ENCODE data around the gene IER2. TPM values are rescaled to one million over a fixed set of nuclear protein-coding genes. Genes with fewer than 3 reads are reported as not detected.

IER2 gene
- total RNA-seq, 2 donors from 2014 or later, result 85.9 to 140 TPM

GRCh38 chr19:13115936-13116281, 34.3 kb upstream of the IER2 start:
- Mint-ChIP-seq H3K4me1 (peaks cover 12% of the 10 kb centered on the region), H3K9me3 (no peaks in the 10 kb centered on the region), H3K4me3 (peak overlapping the region; percentile 86), H3K36me3 (ENCODE audit: low read depth) (peaks cover 74% of the 10 kb centered on the region), H3K27me3 (no peaks in the 10 kb centered on the region), H3K27ac (peak overlapping the region; percentile 85)
- ATAC-seq (replicated peaks), result no peak

GRCh38 chr19:13116282-13117175, 33.7 kb upstream of the IER2 start, which contains the start of gene TRMT1:
Gene TRMT1 (minus strand): TSS chr19:13116740. CDS start chr19:13116399, 341 bp downstream.
- Mint-ChIP-seq H3K4me1 (peaks cover 17% of the 10 kb centered on the region), H3K27ac (peak within 1 kb of the TSS; percentile 85), H3K36me3 (ENCODE audit: low read depth) (peaks cover 78% of the 10 kb centered on the region), H3K4me3 (peak within 1 kb of the TSS; percentile 86), H3K27me3 (no peaks in the 10 kb centered on the region), H3K9me3 (no peaks in the 10 kb centered on the region)
- peak; percentile 67 for ATAC-seq (replicated peaks)

DNA sequence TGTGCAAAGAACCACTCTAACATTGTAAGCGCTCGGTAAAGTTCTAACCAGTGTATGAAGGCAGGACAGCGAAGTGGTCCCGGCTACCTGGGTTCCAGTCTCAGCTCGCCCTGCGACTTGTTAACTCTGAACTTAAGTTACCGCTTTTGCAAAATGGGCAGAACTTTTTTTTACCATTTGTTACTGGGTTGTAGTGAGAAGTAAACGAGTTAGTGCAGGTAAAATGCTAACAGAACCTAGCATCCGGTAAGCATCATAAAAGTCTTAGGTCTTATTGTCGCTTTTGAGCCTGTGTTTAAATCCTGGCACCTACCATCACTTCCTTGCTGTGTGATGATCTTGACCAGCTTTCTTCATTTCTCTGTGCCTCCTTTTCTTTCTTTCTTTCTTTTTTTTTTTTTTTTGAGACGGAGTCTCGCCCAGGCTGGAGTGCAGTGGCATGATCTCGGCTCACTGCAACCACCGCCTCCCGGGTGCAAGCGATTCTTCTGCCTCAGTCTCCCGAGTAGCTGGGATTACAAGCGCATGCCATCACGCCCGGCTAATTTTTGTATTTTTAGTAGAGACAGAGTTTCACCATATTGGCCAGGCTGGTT, 32.9 kb upstream of the IER2 start:
- Mint-ChIP-seq H3K27ac (peak overlapping the region; percentile 85), H3K36me3 (ENCODE audit: low read depth) (peaks cover 78% of the 10 kb centered on the region), H3K27me3 (no peaks in the 10 kb centered on the region)

GRCh38 chr19:13117772-13118423, 32.3 kb upstream of the IER2 start, which contains the start of gene NACC1:
Gene NACC1 (plus strand): TSS chr19:13118264. CDS start chr19:13135208, 16,944 bp downstream.
- Mint-ChIP-seq H3K27ac (peak within 1 kb of the TSS; percentile 85), H3K9me3 (no peaks in the 10 kb centered on the region), H3K4me1 (peaks cover 29% of the 10 kb centered on the region), H3K36me3 (ENCODE audit: low read depth) (peaks cover 78% of the 10 kb centered on the region), H3K4me3 (peak within 1 kb of the TSS; percentile 86), H3K27me3 (no peaks in the 10 kb centered on the region)
- peak; percentile 75 for ATAC-seq (replicated peaks)

More for the DNA sequence above, 32.9 kb upstream of the IER2 start:
- Mint-ChIP-seq H3K4me1 (peaks cover 23% of the 10 kb centered on the region), H3K4me3 (peak overlapping the region; percentile 86), H3K9me3 (no peaks in the 10 kb centered on the region)
- ATAC-seq (replicated peaks), result no peak

GRCh38 chr19:13118424-13119193, 31.6 kb upstream of the IER2 start:
- Mint-ChIP-seq H3K9me3 (no peaks in the 10 kb centered on the region), H3K27me3 (no peaks in the 10 kb centered on the region), H3K4me3 (peak overlapping the region; percentile 80), H3K27ac (peak overlapping the region; percentile 63), H3K36me3 (ENCODE audit: low read depth) (peaks cover 77% of the 10 kb centered on the region), H3K4me1 (peaks cover 33% of the 10 kb centered on the region)
- peak; percentile 4 for ATAC-seq (replicated peaks)

DNA sequence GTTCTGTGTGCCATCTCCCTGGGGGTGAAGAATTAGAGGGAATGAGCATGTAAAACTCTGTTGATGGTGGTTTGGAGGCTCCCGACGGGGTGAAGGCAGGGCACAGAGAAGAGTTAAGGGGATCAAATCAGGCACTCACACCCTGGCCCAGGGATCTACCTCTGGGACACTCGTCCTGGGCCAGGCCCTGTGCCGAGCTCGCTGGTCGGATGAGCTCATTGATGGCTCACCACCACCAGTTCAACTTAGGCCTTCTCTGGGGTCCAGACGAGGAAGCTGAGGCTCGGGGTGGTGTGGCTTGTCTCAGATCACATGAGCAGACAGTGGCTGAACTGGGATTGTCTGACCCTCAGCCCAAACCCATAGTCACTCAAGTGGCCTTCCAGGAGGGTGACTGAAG, 30.6 kb upstream of the IER2 start:
- no peaks in the 10 kb centered on the region for H3K9me3 Mint-ChIP-seq
- H3K4me3 Mint-ChIP-seq, result peak overlapping the region; percentile 80
- ATAC-seq (replicated peaks), result no peak
- H3K27ac Mint-ChIP-seq, result peak overlapping the region; percentile 63
- no peaks in the 10 kb centered on the region for H3K27me3 Mint-ChIP-seq
- H3K36me3 Mint-ChIP-seq (ENCODE audit: low read depth), result peaks cover 74% of the 10 kb centered on the region
- H3K4me1 Mint-ChIP-seq, result peaks cover 33% of the 10 kb centered on the region

GRCh38 chr19:13120031-13120430, 30.2 kb upstream of the IER2 start:
- no peak for ATAC-seq (replicated peaks)
- Mint-ChIP-seq H3K36me3 (ENCODE audit: low read depth) (peaks cover 74% of the 10 kb centered on the region), H3K4me1 (peaks cover 33% of the 10 kb centered on the region), H3K4me3 (peak overlapping the region; percentile 80), H3K27me3 (no peaks in the 10 kb centered on the region), H3K27ac (no peak overlapping the region), H3K9me3 (no peaks in the 10 kb centered on the region)

- Mint-ChIP-seq H3K36me3 (ENCODE audit: low read depth) (peaks cover 73% of the 10 kb centered on the region), H3K27ac (peak overlapping the region; percentile 92), H3K9me3 (no peaks in the 10 kb centered on the region), H3K27me3 (no peaks in the 10 kb centered on the region), H3K4me3 (peak overlapping the region; percentile 80), H3K4me1 (peaks cover 33% of the 10 kb centered on the region)
- ATAC-seq (replicated peaks), result no peak
Measured at GRCh38 chr19:13120817-13121216, 29.4 kb upstream of the IER2 start.

- peak; percentile 45 for ATAC-seq (replicated peaks)
- H3K27me3 Mint-ChIP-seq, result no peaks in the 10 kb centered on the region
- peak overlapping the region; percentile 92 for H3K27ac Mint-ChIP-seq
- H3K9me3 Mint-ChIP-seq, result no peaks in the 10 kb centered on the region
- peak overlapping the region; percentile 80 for H3K4me3 Mint-ChIP-seq
- H3K4me1 Mint-ChIP-seq, result peaks cover 33% of the 10 kb centered on the region
- H3K36me3 Mint-ChIP-seq (ENCODE audit: low read depth), result peaks cover 75% of the 10 kb centered on the region
Measured at GRCh38 chr19:13121551-13122274, 28.5 kb upstream of the IER2 start.

DNA sequence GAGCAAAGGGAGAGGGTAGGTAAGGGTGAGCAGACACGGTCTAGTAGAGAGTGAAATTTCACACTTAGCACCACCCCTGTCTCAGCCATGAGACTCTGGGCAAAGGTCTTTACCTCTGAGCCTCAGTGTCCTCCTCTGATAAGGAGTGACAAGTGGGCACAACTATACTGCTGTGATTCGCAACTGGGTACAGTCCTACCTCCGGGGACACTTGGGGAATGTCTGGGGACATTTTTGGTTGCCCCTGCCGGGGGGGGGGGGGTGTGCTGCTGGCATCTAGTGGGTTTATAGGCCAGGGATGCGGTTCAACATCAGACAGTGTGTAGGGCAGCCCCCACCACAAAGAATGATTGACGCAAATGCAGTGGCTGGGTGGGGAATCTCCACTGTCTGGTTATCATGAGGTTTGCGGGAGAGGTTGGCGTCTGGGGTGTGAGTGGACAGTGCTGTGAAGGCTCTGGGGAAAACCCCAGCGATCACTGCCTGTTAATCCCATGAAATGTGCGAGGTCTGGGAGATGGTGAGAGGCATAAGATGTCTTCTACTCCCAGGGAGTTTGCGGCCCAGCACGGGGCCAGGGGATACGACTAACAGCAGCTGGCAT, 27.8 kb upstream of the IER2 start:
- H3K4me3 Mint-ChIP-seq, result peak overlapping the region; percentile 80
- H3K36me3 Mint-ChIP-seq (ENCODE audit: low read depth), result peaks cover 75% of the 10 kb centered on the region
- peaks cover 33% of the 10 kb centered on the region for H3K4me1 Mint-ChIP-seq
- peak overlapping the region; percentile 92 for H3K27ac Mint-ChIP-seq
- H3K9me3 Mint-ChIP-seq, result no peaks in the 10 kb centered on the region
- no peaks in the 10 kb centered on the region for H3K27me3 Mint-ChIP-seq
- ATAC-seq (replicated peaks), result peak; percentile 16

DNA sequence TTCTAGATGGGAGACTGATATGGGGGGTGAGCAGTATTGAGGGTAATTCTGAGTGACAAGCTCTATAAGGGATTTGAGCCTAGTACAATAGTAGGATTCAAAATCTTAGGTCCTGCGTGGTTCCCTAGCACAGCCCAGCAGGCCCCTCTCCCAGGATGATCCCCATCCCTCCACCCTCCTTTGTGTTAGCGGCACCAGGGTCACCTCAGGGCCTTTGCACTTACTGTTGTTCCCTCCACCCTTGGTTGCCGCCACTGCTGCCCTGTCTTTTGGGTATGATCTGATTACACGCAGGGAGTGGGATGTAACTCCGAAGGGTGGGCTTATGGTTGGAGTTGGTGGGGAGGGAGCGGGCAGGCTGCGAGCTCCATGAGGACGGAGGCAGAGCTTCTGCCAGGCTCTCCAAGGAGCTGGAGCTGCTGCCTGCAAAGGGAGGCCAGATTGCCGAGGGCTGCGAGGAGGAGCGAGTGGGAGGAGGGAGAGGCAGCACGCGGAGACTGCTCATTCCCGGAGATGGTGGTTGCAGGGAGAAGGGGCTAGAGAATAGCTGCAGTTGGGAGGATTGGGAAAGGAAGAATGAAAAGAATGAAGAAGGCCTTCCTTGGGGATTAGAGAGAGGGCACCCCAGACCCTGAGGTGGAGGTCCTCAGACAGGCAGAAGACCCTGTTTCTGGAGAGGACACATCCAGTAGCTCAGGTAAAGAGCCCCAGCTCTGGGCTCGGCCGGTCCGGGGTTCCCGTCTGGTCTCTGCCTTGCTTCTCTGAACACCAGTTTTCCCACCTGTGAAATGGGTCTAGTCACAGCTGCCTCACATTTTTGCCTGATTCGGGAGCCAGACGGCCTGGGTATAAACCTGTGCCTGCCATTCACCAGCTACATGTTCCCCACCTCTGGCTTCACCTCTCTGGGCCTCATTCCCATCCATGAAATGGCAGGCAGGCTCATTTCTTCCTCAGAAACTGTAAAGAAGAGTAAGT, 26.9 kb upstream of the IER2 start:
- peaks cover 70% of the 10 kb centered on the region for H3K36me3 Mint-ChIP-seq (ENCODE audit: low read depth)
- ATAC-seq (replicated peaks), result no peak
- H3K4me1 Mint-ChIP-seq, result peaks cover 37% of the 10 kb centered on the region
- peak overlapping the region; percentile 92 for H3K27ac Mint-ChIP-seq
- H3K27me3 Mint-ChIP-seq, result no peaks in the 10 kb centered on the region
- H3K9me3 Mint-ChIP-seq, result no peaks in the 10 kb centered on the region
- peak overlapping the region; percentile 80 for H3K4me3 Mint-ChIP-seq

GRCh38 chr19:13127051-13127450, 23.2 kb upstream of the IER2 start:
- H3K9me3 Mint-ChIP-seq, result no peaks in the 10 kb centered on the region
- no peak for ATAC-seq (replicated peaks)
- peaks cover 31% of the 10 kb centered on the region for H3K4me1 Mint-ChIP-seq
- H3K27ac Mint-ChIP-seq, result no peak overlapping the region
- H3K36me3 Mint-ChIP-seq (ENCODE audit: low read depth), result peaks cover 54% of the 10 kb centered on the region
- no peak overlapping the region for H3K4me3 Mint-ChIP-seq
- H3K27me3 Mint-ChIP-seq, result no peaks in the 10 kb centered on the region
